ENCODE results near the gene PTPRN2. TPM values are rescaled to one million over a fixed set of nuclear protein-coding genes. Genes with fewer than 3 reads are reported as not detected.

The PTPRN2 gene
- total and polyA plus RNA-seq, 2 donors (not counting 1 experiment from before 2014, with no cell fraction given): 0.54 to 1.2 TPM

DNA sequence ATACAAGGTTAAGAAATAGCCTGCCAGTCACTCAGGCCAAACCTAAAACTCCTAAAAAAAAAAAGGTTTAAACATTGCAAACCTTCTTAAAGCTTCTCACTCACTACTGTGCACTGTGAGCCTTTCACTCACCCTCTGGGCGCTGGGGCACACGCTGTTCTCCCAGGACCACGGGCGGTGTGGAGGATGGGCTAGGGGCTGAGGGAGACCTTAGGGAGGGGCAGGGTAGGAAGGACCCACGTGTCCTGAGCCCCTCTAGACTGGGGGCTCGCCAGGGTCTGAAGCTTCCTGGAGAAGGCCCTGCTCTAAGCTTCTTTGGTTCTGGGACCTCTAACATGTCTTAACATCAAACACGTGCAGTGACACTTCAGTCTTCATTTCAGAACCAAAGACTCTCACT lies 681.0 kb downstream of the PTPRN2 start:
- H3K9me3 ChIP-seq (ENCODE audit: control insufficient read depth, insufficient read depth, low read depth, low read length): no peaks in the 10 kb centered on the region

DNA sequence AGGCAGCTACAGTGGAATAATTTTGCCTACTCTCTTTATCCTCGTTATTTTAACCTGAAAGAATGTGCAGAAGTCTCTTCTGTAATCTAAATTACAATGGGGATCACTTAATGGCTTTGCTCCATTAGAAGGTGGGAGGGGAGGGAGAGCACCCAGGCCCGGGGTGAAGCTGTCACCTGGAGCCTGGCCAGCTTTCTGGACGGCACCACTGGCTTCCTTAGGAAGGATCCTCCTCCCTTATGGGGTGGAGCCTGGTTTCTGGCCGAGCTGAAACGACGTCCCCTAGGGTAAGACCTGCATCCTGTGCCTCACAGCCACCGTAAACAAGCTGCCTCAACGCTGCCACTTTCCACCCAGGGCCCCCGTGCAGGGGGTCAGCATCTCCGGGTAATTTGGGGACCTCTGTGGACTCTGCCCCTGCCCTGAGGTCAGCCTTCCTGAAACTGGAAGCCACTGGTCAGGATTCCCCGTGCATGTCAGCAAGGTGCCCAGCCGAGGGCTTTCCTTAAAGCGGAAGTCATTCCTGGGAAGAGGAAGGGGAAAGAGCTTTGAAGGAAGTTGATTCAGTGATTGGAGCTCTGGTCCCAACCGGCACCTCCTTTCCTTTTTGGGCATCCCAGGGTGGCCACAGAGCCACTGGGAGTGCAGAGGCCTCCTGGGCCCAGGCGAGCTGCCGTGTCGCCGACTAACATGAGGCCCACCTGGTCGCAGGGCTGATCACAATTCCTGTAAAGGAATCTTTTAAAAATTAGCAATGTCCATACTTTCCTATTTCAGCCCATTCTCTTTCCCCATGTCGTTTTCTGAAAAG lies 681.8 kb downstream of the PTPRN2 start:
- no peak overlapping the region for H3K4me2 ChIP-seq (ENCODE audit: extremely low read depth, insufficient read depth, low read length)
- H4K20me1 ChIP-seq (ENCODE audit: control insufficient read depth, extremely low read depth, insufficient read depth, low read length): no peaks in the 10 kb centered on the region
- H3K27me3 ChIP-seq (ENCODE audit: control insufficient read depth, insufficient read depth, low read length): no peaks in the 10 kb centered on the region
- TF ChIP-seq, protein P1, sequence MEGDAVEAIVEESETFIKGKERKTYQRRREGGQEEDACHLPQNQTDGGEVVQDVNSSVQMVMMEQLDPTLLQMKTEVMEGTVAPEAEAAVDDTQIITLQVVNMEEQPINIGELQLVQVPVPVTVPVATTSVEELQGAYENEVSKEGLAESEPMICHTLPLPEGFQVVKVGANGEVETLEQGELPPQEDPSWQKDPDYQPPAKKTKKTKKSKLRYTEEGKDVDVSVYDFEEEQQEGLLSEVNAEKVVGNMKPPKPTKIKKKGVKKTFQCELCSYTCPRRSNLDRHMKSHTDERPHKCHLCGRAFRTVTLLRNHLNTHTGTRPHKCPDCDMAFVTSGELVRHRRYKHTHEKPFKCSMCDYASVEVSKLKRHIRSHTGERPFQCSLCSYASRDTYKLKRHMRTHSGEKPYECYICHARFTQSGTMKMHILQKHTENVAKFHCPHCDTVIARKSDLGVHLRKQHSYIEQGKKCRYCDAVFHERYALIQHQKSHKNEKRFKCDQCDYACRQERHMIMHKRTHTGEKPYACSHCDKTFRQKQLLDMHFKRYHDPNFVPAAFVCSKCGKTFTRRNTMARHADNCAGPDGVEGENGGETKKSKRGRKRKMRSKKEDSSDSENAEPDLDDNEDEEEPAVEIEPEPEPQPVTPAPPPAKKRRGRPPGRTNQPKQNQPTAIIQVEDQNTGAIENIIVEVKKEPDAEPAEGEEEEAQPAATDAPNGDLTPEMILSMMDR (conservative IDR thresholded peaks at IDR 0.05 in 1 of 2, IDR thresholded peaks at IDR 0.05 in 1 of 2; ENCODE audit: low read depth in 1 of 2, low read length in 2 of 2): no peak
- TF ChIP-seq EZH2 (IDR thresholded peaks at IDR 0.05; ENCODE audit: low read length, missing control alignments): no peak
- no peak overlapping the region for H3K4me3 ChIP-seq (replicated peaks in 1 of 4; ENCODE audit: control extremely low read depth in 1 of 4, insufficient read depth in 1 of 4, low read depth in 3 of 4, low read length in 4 of 4)
- H3K27ac ChIP-seq (ENCODE audit: insufficient read depth, low read length): no peak overlapping the region
- no peak overlapping the region for H3K9ac ChIP-seq (ENCODE audit: insufficient read depth, low read length)
- no peaks in the 10 kb centered on the region for H3K79me2 ChIP-seq (ENCODE audit: control insufficient read depth, insufficient read depth, low read length)
- H3K4me1 ChIP-seq (ENCODE audit: control insufficient read depth, extremely low read depth, insufficient read depth, low read length): no peaks in the 10 kb centered on the region
- DNase-seq (ENCODE audit: low read depth in 2 of 2): no peak
- H3K9me3 ChIP-seq (ENCODE audit: control insufficient read depth, insufficient read depth, low read depth, low read length): no peaks in the 10 kb centered on the region
- no peaks in the 10 kb centered on the region for H3K36me3 ChIP-seq (ENCODE audit: control insufficient read depth, insufficient read depth, low read length)
- no peak overlapping the region for H2AFZ ChIP-seq (ENCODE audit: low read length)

More for the DNA sequence above, 681.0 kb downstream of the PTPRN2 start:
- Histone ChIP-seq H3K36me3 (ENCODE audit: control insufficient read depth, insufficient read depth, low read length) (no peaks in the 10 kb centered on the region), H3K79me2 (ENCODE audit: control insufficient read depth, insufficient read depth, low read length) (no peaks in the 10 kb centered on the region), H3K4me3 (replicated peaks in 1 of 4; ENCODE audit: control extremely low read depth in 1 of 4, insufficient read depth in 1 of 4, low read depth in 3 of 4, low read length in 4 of 4) (no peak overlapping the region), H3K4me1 (ENCODE audit: control insufficient read depth, extremely low read depth, insufficient read depth, low read length) (no peaks in the 10 kb centered on the region), H3K27me3 (ENCODE audit: control insufficient read depth, insufficient read depth, low read length) (no peaks in the 10 kb centered on the region), H3K9ac (ENCODE audit: insufficient read depth, low read length) (no peak overlapping the region), H3K27ac (ENCODE audit: insufficient read depth, low read length) (no peak overlapping the region), H2AFZ (ENCODE audit: low read length) (no peak overlapping the region), H4K20me1 (ENCODE audit: control insufficient read depth, extremely low read depth, insufficient read depth, low read length) (no peaks in the 10 kb centered on the region), H3K4me2 (ENCODE audit: extremely low read depth, insufficient read depth, low read length) (no peak overlapping the region)
- TF ChIP-seq, protein P1 (conservative IDR thresholded peaks at IDR 0.05 in 1 of 2, IDR thresholded peaks at IDR 0.05 in 1 of 2; ENCODE audit: low read depth in 1 of 2, low read length in 2 of 2): no peak
- TF ChIP-seq EZH2 (IDR thresholded peaks at IDR 0.05; ENCODE audit: low read length, missing control alignments): no peak
- no peak for DNase-seq (ENCODE audit: low read depth in 2 of 2)

DNA sequence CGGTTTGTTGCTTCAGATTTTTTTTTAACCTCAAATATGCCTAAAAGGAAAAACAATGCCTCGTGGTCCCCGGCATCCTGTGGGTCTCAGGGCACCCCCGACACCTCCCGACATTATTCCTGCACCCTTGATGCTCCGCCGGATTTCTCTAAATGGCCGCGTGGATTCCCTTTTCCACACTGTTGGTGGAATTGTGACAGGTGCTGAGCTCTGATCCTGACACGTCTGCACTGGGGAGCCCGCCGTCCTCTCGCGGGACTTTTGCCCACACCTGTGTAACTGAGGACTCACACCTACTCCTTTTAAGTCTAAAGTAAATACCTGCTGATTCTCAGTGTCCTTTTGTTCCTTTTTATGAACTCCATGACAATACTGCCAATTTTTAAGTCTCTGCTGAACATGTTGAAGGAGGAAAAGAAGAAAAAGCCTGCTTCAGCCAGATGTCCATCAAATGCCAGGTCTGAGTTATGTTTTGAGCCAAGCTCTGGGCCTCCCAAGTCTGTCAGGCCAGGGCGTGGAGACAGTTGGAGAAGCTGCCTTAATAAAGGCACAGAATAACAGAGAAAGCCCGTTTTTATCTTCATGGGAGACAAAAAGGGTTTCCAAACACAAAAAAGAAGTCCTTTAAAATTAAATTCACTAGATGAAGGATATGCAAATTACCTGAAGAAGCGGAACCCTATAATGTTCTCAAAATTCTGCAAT lies 682.6 kb downstream of the PTPRN2 start:
- Histone ChIP-seq H4K20me1 (ENCODE audit: control insufficient read depth, extremely low read depth, insufficient read depth, low read length) (no peaks in the 10 kb centered on the region), H3K36me3 (ENCODE audit: control insufficient read depth, insufficient read depth, low read length) (no peaks in the 10 kb centered on the region), H3K4me3 (replicated peaks in 1 of 4; ENCODE audit: control extremely low read depth in 1 of 4, insufficient read depth in 1 of 4, low read depth in 3 of 4, low read length in 4 of 4) (no peak overlapping the region), H3K79me2 (ENCODE audit: control insufficient read depth, insufficient read depth, low read length) (no peaks in the 10 kb centered on the region), H3K4me2 (ENCODE audit: extremely low read depth, insufficient read depth, low read length) (no peak overlapping the region), H3K4me1 (ENCODE audit: control insufficient read depth, extremely low read depth, insufficient read depth, low read length) (no peaks in the 10 kb centered on the region), H3K27ac (ENCODE audit: insufficient read depth, low read length) (no peak overlapping the region), H3K27me3 (ENCODE audit: control insufficient read depth, insufficient read depth, low read length) (no peaks in the 10 kb centered on the region), H3K9me3 (ENCODE audit: control insufficient read depth, insufficient read depth, low read depth, low read length) (no peaks in the 10 kb centered on the region), H3K9ac (ENCODE audit: insufficient read depth, low read length) (no peak overlapping the region), H2AFZ (ENCODE audit: low read length) (no peak overlapping the region)
- TF ChIP-seq EZH2 (IDR thresholded peaks at IDR 0.05; ENCODE audit: low read length, missing control alignments): no peak
- TF ChIP-seq, protein P1 (conservative IDR thresholded peaks at IDR 0.05 in 1 of 2, IDR thresholded peaks at IDR 0.05 in 1 of 2; ENCODE audit: low read depth in 1 of 2, low read length in 2 of 2): no peak
- no peak for DNase-seq (ENCODE audit: low read depth in 2 of 2)

Measured in fibroblast of lung (primary cell).